ENCODE results near the gene NEU2. TPM values are rescaled to one million over a fixed set of nuclear protein-coding genes. Genes with fewer than 3 reads are reported as not detected.

NEU2 gene
- total and polyA plus RNA-seq, 2 of the 13 experiments (the other 11 are each of a cell fraction or from before 2014, with no cell fraction given), result not detected

DNA sequence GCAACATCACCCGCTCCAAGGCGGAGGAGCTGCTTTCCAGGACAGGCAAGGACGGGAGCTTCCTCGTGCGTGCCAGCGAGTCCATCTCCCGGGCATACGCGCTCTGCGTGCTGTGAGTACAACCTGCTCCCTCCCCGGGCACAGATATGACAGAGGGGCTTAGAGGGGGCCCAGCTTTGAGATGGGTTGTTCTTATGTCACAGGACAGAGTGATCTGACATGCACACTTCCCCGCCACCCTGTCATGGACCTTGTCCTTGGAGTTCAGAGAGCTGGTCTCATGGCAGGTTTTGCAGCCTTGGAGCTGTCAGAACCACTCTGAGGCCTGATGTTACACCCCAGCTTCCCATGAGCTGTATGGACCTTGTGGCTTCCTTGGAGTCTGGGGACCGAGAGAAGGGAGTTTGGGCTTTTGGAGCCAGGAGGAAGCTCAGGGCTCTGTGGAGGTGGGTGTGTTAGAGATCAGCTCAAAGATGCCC is 28.1 kb downstream of the NEU2 start (continued):
- no peak for TF ChIP-seq RARA (CRISPR knock-in tag; IDR thresholded peaks at IDR 0.05)
- TF ChIP-seq RAD21 (CRISPR knock-in tag; IDR thresholded peaks at IDR 0.05), result no peak
- TF ChIP-seq SRSF9 (IDR thresholded peaks at IDR 0.05; ENCODE audit: borderline replicate concordance, insufficient read depth, low read depth, low read length, poor library complexity, severe bottlenecking), result no peak
- TF ChIP-seq, protein P1, sequence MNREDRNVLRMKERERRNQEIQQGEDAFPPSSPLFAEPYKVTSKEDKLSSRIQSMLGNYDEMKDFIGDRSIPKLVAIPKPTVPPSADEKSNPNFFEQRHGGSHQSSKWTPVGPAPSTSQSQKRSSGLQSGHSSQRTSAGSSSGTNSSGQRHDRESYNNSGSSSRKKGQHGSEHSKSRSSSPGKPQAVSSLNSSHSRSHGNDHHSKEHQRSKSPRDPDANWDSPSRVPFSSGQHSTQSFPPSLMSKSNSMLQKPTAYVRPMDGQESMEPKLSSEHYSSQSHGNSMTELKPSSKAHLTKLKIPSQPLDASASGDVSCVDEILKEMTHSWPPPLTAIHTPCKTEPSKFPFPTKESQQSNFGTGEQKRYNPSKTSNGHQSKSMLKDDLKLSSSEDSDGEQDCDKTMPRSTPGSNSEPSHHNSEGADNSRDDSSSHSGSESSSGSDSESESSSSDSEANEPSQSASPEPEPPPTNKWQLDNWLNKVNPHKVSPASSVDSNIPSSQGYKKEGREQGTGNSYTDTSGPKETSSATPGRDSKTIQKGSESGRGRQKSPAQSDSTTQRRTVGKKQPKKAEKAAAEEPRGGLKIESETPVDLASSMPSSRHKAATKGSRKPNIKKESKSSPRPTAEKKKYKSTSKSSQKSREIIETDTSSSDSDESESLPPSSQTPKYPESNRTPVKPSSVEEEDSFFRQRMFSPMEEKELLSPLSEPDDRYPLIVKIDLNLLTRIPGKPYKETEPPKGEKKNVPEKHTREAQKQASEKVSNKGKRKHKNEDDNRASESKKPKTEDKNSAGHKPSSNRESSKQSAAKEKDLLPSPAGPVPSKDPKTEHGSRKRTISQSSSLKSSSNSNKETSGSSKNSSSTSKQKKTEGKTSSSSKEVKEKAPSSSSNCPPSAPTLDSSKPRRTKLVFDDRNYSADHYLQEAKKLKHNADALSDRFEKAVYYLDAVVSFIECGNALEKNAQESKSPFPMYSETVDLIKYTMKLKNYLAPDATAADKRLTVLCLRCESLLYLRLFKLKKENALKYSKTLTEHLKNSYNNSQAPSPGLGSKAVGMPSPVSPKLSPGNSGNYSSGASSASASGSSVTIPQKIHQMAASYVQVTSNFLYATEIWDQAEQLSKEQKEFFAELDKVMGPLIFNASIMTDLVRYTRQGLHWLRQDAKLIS (CRISPR knock-in tag; IDR thresholded peaks at IDR 0.05), result no peak
- no peak for TF ChIP-seq SMAD3 (CRISPR knock-in tag; IDR thresholded peaks at IDR 0.05)
- TF ChIP-seq PHF21A (CRISPR knock-in tag; IDR thresholded peaks at IDR 0.05), result no peak; the same call in 1 of the 2 replicates
- no peak for TF ChIP-seq NR2F2 (IDR thresholded peaks at IDR 0.05; ENCODE audit: borderline replicate concordance, low read depth)
- peak; percentile 37; the same call in 1 of the 2 replicates for TF ChIP-seq ZNF839 (CRISPR knock-in tag; IDR thresholded peaks at IDR 0.05; ENCODE audit: borderline replicate concordance)
- TF ChIP-seq THAP11 (CRISPR knock-in tag; IDR thresholded peaks at IDR 0.05), result no peak
- TF ChIP-seq CC2D1A (CRISPR knock-in tag; IDR thresholded peaks at IDR 0.05), result no peak
- TF ChIP-seq CREM (IDR thresholded peaks at IDR 0.05), result no peak
- TF ChIP-seq CREM (CRISPR knock-in tag; IDR thresholded peaks at IDR 0.05), result no peak
- no peak for TF ChIP-seq EHMT2 (IDR thresholded peaks at IDR 0.05; ENCODE audit: borderline replicate concordance, low read depth, low read length)
- TF ChIP-seq ZNF124 (CRISPR knock-in tag; IDR thresholded peaks at IDR 0.05), result no peak
- TF ChIP-seq, protein P2, sequence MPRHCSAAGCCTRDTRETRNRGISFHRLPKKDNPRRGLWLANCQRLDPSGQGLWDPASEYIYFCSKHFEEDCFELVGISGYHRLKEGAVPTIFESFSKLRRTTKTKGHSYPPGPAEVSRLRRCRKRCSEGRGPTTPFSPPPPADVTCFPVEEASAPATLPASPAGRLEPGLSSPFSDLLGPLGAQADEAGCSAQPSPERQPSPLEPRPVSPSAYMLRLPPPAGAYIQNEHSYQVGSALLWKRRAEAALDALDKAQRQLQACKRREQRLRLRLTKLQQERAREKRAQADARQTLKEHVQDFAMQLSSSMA (CRISPR knock-in tag; IDR thresholded peaks at IDR 0.05), result no peak
- no peak for TF ChIP-seq U2AF2 (IDR thresholded peaks at IDR 0.05; ENCODE audit: low read depth, low read length)
- TF ChIP-seq ZNF563 (CRISPR knock-in tag; IDR thresholded peaks at IDR 0.05), result no peak
- TF ChIP-seq JUN (CRISPR knock-in tag; IDR thresholded peaks at IDR 0.05), result no peak
- no peak for TF ChIP-seq TBL1XR1 (IDR thresholded peaks at IDR 0.05; ENCODE audit: borderline replicate concordance, low read length, partially characterized antibody)
- TF ChIP-seq ZNF205 (CRISPR knock-in tag; IDR thresholded peaks at IDR 0.05), result no peak; the same call in 1 of the 2 replicates
- TF ChIP-seq CBFB (CRISPR knock-in tag; IDR thresholded peaks at IDR 0.05), result no peak
- TF ChIP-seq, protein P3, sequence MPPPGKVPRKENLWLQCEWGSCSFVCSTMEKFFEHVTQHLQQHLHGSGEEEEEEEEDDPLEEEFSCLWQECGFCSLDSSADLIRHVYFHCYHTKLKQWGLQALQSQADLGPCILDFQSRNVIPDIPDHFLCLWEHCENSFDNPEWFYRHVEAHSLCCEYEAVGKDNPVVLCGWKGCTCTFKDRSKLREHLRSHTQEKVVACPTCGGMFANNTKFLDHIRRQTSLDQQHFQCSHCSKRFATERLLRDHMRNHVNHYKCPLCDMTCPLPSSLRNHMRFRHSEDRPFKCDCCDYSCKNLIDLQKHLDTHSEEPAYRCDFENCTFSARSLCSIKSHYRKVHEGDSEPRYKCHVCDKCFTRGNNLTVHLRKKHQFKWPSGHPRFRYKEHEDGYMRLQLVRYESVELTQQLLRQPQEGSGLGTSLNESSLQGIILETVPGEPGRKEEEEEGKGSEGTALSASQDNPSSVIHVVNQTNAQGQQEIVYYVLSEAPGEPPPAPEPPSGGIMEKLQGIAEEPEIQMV (CRISPR knock-in tag; IDR thresholded peaks at IDR 0.05; ENCODE audit: low read depth), result no peak
- no peak for TF ChIP-seq TBP (CRISPR knock-in tag; IDR thresholded peaks at IDR 0.05)
- no peak for TF ChIP-seq KDM6A (CRISPR knock-in tag; IDR thresholded peaks at IDR 0.05; ENCODE audit: low read depth)
- no peak for TF ChIP-seq CCAR2 (optimal IDR thresholded peaks at IDR 0.05; ENCODE audit: low read depth, low read length)
- no peak for TF ChIP-seq GLI4 (CRISPR knock-in tag; IDR thresholded peaks at IDR 0.05; ENCODE audit: borderline replicate concordance)
- TF ChIP-seq HHEX (CRISPR knock-in tag; IDR thresholded peaks at IDR 0.05), result no peak
- TF ChIP-seq, protein P4, sequence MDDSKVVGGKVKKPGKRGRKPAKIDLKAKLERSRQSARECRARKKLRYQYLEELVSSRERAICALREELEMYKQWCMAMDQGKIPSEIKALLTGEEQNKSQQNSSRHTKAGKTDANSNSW (CRISPR knock-in tag; IDR thresholded peaks at IDR 0.05; ENCODE audit: borderline replicate concordance), result peak; percentile 59; the same call in 1 of the 2 replicates

All from HepG2 (cell line).